ENCODE results near the gene ARMC12. TPM values are rescaled to one million over a fixed set of nuclear protein-coding genes. Genes with fewer than 3 reads are reported as not detected.

Gene ARMC12
- total and polyA plus RNA-seq, 2 of the 13 experiments (the other 11 are each of a cell fraction or from before 2014, with no cell fraction given): 1.3 TPM; not detected in 1

DNA sequence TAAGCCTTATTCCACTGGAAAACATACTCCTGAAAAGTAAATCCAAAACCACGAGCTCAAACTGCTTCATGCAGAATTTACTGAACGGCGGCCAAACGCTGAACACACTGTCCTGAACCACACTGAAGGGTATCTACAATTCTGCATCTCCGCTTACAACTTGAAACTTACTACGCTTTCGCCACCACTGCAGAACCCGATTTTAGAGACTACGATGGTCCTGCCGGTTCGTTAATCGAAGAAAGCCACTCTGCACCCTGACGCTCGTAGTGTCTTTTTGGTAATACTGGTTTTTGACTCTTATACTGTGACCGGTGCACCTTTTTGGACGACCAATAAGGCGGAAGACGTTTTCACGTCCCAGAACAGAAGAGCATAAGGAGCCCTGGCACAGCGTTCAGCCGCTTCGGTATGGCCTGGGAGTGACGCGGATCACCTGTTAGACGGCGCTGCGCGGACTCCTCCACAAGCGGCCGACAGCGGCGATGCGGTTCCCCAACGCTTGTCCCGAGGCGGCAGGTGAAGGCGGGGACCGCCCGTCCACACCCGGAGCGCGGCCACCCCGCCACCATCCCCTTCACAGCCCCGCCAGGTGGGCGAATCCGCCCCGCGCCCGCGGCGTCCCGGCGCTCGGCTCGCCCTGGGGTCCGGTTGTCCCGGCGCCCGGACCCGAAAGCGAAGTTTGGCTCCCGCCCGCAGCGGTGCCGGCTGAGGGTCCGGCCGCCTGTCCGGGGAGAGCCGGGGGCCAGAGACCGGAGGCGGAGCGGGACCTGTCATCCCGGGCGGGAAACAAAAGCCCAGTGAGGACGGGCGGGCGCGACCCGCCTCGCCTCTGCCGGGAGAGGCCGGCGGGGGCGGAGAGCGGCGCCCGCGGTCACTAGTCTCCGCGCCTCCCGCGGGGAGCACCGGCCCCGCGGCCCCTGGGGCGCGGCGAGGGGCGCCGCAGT, 48.9 kb upstream of the ARMC12 start (continued):
- TF ChIP-seq ERF (CRISPR knock-in tag; IDR thresholded peaks at IDR 0.05): no peak; the same call in 1 of the 2 replicates
- TF ChIP-seq, protein P1, sequence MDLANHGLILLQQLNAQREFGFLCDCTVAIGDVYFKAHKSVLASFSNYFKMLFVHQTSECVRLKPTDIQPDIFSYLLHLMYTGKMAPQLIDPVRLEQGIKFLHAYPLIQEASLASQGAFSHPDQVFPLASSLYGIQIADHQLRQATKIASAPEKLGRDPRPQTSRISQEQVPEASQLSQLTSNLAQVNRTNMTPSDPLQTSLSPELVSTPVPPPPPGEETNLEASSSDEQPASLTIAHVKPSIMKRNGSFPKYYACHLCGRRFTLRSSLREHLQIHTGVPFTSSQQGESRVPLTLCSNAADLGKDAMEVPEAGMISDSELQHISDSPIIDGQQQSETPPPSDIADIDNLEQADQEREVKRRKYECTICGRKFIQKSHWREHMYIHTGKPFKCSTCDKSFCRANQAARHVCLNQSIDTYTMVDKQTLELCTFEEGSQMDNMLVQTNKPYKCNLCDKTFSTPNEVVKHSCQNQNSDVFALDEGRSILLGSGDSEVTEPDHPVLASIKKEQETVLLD (CRISPR knock-in tag; IDR thresholded peaks at IDR 0.05; ENCODE audit: low read depth): no peak
- TF ChIP-seq, protein P2, sequence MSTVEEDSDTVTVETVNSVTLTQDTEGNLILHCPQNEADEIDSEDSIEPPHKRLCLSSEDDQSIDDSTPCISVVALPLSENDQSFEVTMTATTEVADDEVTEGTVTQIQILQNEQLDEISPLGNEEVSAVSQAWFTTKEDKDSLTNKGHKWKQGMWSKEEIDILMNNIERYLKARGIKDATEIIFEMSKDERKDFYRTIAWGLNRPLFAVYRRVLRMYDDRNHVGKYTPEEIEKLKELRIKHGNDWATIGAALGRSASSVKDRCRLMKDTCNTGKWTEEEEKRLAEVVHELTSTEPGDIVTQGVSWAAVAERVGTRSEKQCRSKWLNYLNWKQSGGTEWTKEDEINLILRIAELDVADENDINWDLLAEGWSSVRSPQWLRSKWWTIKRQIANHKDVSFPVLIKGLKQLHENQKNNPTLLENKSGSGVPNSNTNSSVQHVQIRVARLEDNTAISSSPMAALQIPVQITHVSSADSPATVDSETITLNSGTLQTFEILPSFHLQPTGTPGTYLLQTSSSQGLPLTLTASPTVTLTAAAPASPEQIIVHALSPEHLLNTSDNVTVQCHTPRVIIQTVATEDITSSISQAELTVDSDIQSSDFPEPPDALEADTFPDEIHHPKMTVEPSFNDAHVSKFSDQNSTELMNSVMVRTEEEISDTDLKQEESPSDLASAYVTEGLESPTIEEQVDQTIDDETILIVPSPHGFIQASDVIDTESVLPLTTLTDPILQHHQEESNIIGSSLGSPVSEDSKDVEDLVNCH (CRISPR knock-in tag; IDR thresholded peaks at IDR 0.05): no peak
- no peak; the same call in none of the 2 replicates for TF ChIP-seq ZNF264 (CRISPR knock-in tag; IDR thresholded peaks at IDR 0.05)
- peak; percentile 49 for TF ChIP-seq ZNF781 (CRISPR knock-in tag; IDR thresholded peaks at IDR 0.05; ENCODE audit: borderline replicate concordance, not compliant biosample characterization)
- TF ChIP-seq, protein P3, sequence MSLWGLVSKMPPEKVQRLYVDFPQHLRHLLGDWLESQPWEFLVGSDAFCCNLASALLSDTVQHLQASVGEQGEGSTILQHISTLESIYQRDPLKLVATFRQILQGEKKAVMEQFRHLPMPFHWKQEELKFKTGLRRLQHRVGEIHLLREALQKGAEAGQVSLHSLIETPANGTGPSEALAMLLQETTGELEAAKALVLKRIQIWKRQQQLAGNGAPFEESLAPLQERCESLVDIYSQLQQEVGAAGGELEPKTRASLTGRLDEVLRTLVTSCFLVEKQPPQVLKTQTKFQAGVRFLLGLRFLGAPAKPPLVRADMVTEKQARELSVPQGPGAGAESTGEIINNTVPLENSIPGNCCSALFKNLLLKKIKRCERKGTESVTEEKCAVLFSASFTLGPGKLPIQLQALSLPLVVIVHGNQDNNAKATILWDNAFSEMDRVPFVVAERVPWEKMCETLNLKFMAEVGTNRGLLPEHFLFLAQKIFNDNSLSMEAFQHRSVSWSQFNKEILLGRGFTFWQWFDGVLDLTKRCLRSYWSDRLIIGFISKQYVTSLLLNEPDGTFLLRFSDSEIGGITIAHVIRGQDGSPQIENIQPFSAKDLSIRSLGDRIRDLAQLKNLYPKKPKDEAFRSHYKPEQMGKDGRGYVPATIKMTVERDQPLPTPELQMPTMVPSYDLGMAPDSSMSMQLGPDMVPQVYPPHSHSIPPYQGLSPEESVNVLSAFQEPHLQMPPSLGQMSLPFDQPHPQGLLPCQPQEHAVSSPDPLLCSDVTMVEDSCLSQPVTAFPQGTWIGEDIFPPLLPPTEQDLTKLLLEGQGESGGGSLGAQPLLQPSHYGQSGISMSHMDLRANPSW (CRISPR knock-in tag; IDR thresholded peaks at IDR 0.05; ENCODE audit: borderline replicate concordance): no peak
- TF ChIP-seq THAP11 (CRISPR knock-in tag; IDR thresholded peaks at IDR 0.05): no peak
- no peak for TF ChIP-seq ZNF180 (CRISPR knock-in tag; IDR thresholded peaks at IDR 0.05; ENCODE audit: borderline replicate concordance, low read depth)
- no peak for TF ChIP-seq THYN1 (CRISPR knock-in tag; IDR thresholded peaks at IDR 0.05; ENCODE audit: borderline replicate concordance, low read depth)
- no peak for TF ChIP-seq NFRKB (IDR thresholded peaks at IDR 0.05)
- TF ChIP-seq, protein P4, sequence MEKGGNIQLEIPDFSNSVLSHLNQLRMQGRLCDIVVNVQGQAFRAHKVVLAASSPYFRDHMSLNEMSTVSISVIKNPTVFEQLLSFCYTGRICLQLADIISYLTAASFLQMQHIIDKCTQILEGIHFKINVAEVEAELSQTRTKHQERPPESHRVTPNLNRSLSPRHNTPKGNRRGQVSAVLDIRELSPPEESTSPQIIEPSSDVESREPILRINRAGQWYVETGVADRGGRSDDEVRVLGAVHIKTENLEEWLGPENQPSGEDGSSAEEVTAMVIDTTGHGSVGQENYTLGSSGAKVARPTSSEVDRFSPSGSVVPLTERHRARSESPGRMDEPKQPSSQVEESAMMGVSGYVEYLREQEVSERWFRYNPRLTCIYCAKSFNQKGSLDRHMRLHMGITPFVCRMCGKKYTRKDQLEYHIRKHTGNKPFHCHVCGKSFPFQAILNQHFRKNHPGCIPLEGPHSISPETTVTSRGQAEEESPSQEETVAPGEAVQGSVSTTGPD (CRISPR knock-in tag; IDR thresholded peaks at IDR 0.05): no peak
- TF ChIP-seq, protein P5, sequence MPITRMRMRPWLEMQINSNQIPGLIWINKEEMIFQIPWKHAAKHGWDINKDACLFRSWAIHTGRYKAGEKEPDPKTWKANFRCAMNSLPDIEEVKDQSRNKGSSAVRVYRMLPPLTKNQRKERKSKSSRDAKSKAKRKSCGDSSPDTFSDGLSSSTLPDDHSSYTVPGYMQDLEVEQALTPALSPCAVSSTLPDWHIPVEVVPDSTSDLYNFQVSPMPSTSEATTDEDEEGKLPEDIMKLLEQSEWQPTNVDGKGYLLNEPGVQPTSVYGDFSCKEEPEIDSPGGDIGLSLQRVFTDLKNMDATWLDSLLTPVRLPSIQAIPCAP (CRISPR knock-in tag; IDR thresholded peaks at IDR 0.05; ENCODE audit: low read depth): no peak
- no peak for TF ChIP-seq EZH2 (conservative IDR thresholded peaks at IDR 0.05; ENCODE audit: low read depth, low read length)
- no peak for TF ChIP-seq SMYD3 (CRISPR knock-in tag; IDR thresholded peaks at IDR 0.05)
- TF ChIP-seq MZF1 (CRISPR knock-in tag; IDR thresholded peaks at IDR 0.05; ENCODE audit: borderline replicate concordance): 0 out of 2 replicates have a peak, but pooled peaks have one; percentile 43
- TF ChIP-seq ARHGAP35 (CRISPR knock-in tag; IDR thresholded peaks at IDR 0.05; ENCODE audit: borderline replicate concordance): peak; percentile 52; the same call in 1 of the 2 replicates
- no peak for TF ChIP-seq SOX13 (IDR thresholded peaks at IDR 0.05)
- no peak for TF ChIP-seq SOX13 (CRISPR knock-in tag; conservative IDR thresholded peaks at IDR 0.05 in 1 of 2, IDR thresholded peaks at IDR 0.05 in 1 of 2)
- no peak for TF ChIP-seq ZNF296 (CRISPR knock-in tag; conservative IDR thresholded peaks at IDR 0.05)
- no peak for TF ChIP-seq MIXL1 (CRISPR knock-in tag; IDR thresholded peaks at IDR 0.05)

Data from HepG2 (cell line).